Endothelial cell of umbilical vein (primary cell): ENCODE measurements around the gene SCN1B. TPM values are rescaled to one million over a fixed set of nuclear protein-coding genes. Genes with fewer than 3 reads are reported as not detected.

Source experiments
- BruUV-seq: library from RNA; stranded (reverse); fragments of 400-500 nt; replicated peaks from 2 replicates; lab custom pipeline; 2021; lab: Mats Ljungman, UMichigan
- CTCF ChIA-PET: fragments of 300-600, 350-600 bp; sonication (Branson Sonifier 250); formaldehyde crosslinking; loops from one replicate; lab custom pipeline; 2021; ENCODE audit warnings: antibody characterized with exemption, inconsistent platforms; lab: Charles Lee
- POLR2A ChIA-PET: fragments of 300-600, 350-600 bp; sonication (Branson Sonifier 250); formaldehyde crosslinking; loops from one replicate; lab custom pipeline; 2021; ENCODE audit warnings: antibody characterized with exemption, inconsistent platforms; lab: Charles Lee
- DNase-seq: peaks from one replicate; pipeline ENCODE4 v3.0.0-alpha.2; 2011; ENCODE audit warnings: low read depth, low spot score
- FAIRE-seq: peaks from 2 replicates; lab custom pipeline; 2011; peaks lifted over from hg19 to GRCh38; lab: Jason Lieb, UNC
- H2AFZ ChIP-seq: 2 replicates; pipeline ENCODE4 v1.6.0; 2012; ENCODE audit warnings: low read depth, low read length, control low read depth, inconsistent platforms
- H3K27ac ChIP-seq: 2 replicates; pipeline ENCODE4 v1.5.1; 2011; ENCODE audit warnings: low read depth, mild to moderate bottlenecking, control low read depth, low read length, moderate library complexity; ENCODE audit not compliant: insufficient read depth
- H3K27me3 ChIP-seq, 2 experiments: 2 replicates each; pipeline versions ENCODE4 v1.6.0 to v1.6.1; 2011; ENCODE audit warnings: low read length in 2 of 2, mixed read lengths in 1 of 2; ENCODE audit not compliant: control insufficient read depth in 2 of 2, insufficient read depth in 2 of 2
- H3K36me3 ChIP-seq, 2 experiments: 2 replicates in 1 of 2; 3 replicates in 1 of 2; pipeline ENCODE4 v1.5.1; 2011; ENCODE audit warnings: low read length in 2 of 2, mild to moderate bottlenecking in 1 of 2, moderate library complexity in 1 of 2; ENCODE audit not compliant: control insufficient read depth in 2 of 2, insufficient read depth in 2 of 2; ENCODE audit errors: extremely low read depth in 1 of 2
- H3K4me1 ChIP-seq: 3 replicates; pipeline ENCODE4 v1.5.1; 2011; ENCODE audit warnings: mild to moderate bottlenecking, low read length; ENCODE audit not compliant: control insufficient read depth, insufficient read depth; ENCODE audit errors: extremely low read depth
- H3K4me2 ChIP-seq: 2 replicates; pipeline ENCODE4 v1.6.1; 2011; ENCODE audit warnings: low read length, control low read depth, mixed read lengths; ENCODE audit not compliant: insufficient read depth
- H3K4me3 ChIP-seq, 3 experiments: fragments of 200-600 bp in 1 of 3; sonication (generic), shearing (Covaris generic) in 1 of 3; replicated peaks in 1 of 3; 2 replicates each; pipeline ENCODE4 v1.5.1; 2011 to 2016; ENCODE audit warnings: control low read depth in 3 of 3, low read length in 3 of 3, mild to moderate bottlenecking in 2 of 3, inconsistent platforms in 1 of 3, low read depth in 1 of 3, moderate library complexity in 1 of 3; ENCODE audit not compliant: insufficient read depth in 1 of 3
- H3K79me2 ChIP-seq: 2 replicates; pipeline ENCODE4 v1.6.0; 2012; ENCODE audit warnings: low read length, inconsistent platforms; ENCODE audit not compliant: control insufficient read depth, insufficient read depth
- H3K9ac ChIP-seq: replicated peaks from 2 replicates; pipeline ENCODE3; 2011; ENCODE audit warnings: low read length, control low read depth; ENCODE audit not compliant: insufficient read depth; ENCODE audit errors: extremely low read depth
- H3K9me1 ChIP-seq: replicated peaks from 3 replicates; pipeline ENCODE4 v1.6.0; 2011; ENCODE audit warnings: mild to moderate bottlenecking, low read length; ENCODE audit not compliant: control insufficient read depth, insufficient read depth; ENCODE audit errors: extremely low read depth
- H3K9me3 ChIP-seq: replicated peaks from 2 replicates; pipeline ENCODE4 v1.5.1; 2012; ENCODE audit warnings: low read length, inconsistent platforms; ENCODE audit not compliant: control insufficient read depth, insufficient read depth
- H4K20me1 ChIP-seq: replicated peaks from 2 replicates; pipeline ENCODE3; 2011; ENCODE audit warnings: mild to moderate bottlenecking, low read length; ENCODE audit not compliant: control insufficient read depth, insufficient read depth; ENCODE audit errors: extremely low read depth
- EZH2 ChIP-seq: IDR thresholded peaks from 2 replicates; pipeline ENCODE4 v1.6.1; 2012; ENCODE audit warnings: borderline replicate concordance, low read depth, mild to moderate bottlenecking, moderate library complexity, low read length, inconsistent platforms; ENCODE audit not compliant: severe bottlenecking
- FOS ChIP-seq: IDR thresholded peaks from 2 replicates; pipeline ENCODE4 v1.6.1; 2011; ENCODE audit warnings: mild to moderate bottlenecking, low read length, moderate library complexity, borderline replicate concordance; ENCODE audit not compliant: insufficient read depth
- GATA2 ChIP-seq: IDR thresholded peaks from 2 replicates; pipeline ENCODE4 v1.7.0; 2011; ENCODE audit warnings: low read depth, mild to moderate bottlenecking, moderate library complexity, mixed read lengths, low read length; ENCODE audit not compliant: insufficient read length, insufficient read depth
- JUN ChIP-seq: IDR thresholded peaks from 2 replicates; pipeline ENCODE4 v1.6.1; 2011; ENCODE audit warnings: borderline replicate concordance, low read depth; ENCODE audit not compliant: insufficient read length, insufficient read depth
- MAX ChIP-seq: IDR thresholded peaks from 2 replicates; pipeline ENCODE4 v1.6.1; 2011; ENCODE audit not compliant: insufficient read depth, insufficient read length
- MYC ChIP-seq: IDR thresholded peaks from one replicate; pipeline ENCODE4 v1.6.1; 2011; ENCODE audit warnings: mild to moderate bottlenecking, low read depth, low read length
- POLR2A ChIP-seq: IDR thresholded peaks from 2 replicates; pipeline ENCODE4 v1.6.1; 2012; ENCODE audit warnings: low read depth, mild to moderate bottlenecking, control low read depth, low read length
- POLR2AphosphoS5 ChIP-seq: IDR thresholded peaks from 2 replicates; pipeline ENCODE4 v1.6.1; 2012; ENCODE audit warnings: low read depth, mild to moderate bottlenecking, control low read depth, low read length, moderate library complexity; ENCODE audit not compliant: insufficient read depth
- dilution Hi-C: fragments of 300-500 bp; cut with MboI; formaldehyde crosslinking; loops from one replicate; pipeline ENCODE4 v1.15.0; 2019; ENCODE audit warnings: low sequenced_read_pairs; ENCODE audit not compliant: extremely low pct_ligation_motif_present
- intact Hi-C: fragments of 100-400 bp; cut with micrococcal nuclease; formaldehyde crosslinking; loops from one replicate; pipeline ENCODE4 v1.10.0; 2022
- polyA plus RNA-seq, 4 experiments: library from polyadenylated mRNA; depleted of rRNA in 3 of 4; stranded (reverse) in 3 of 4; unstranded in 1 of 4; fragments of >200 nt; gene quantifications; 2 replicates each; pipeline versions ENCODE4 v1.2.1 to v1.2.3, GENCODE V29; 2011 to 2012; ENCODE audit warnings: missing spikeins in 1 of 4
- total RNA-seq: library from RNA; stranded (reverse); gene quantifications from 2 replicates; pipeline ENCODE4 v1.2.3, GENCODE V29; 2021
- TF ChIP-seq, protein P1 (sequence below), 2 donors: IDR thresholded peaks; 1 replicate in 1 of 2; 2 replicates in 1 of 2; pipeline ENCODE4 v1.5.1; 2011; ENCODE audit warnings: low read length in 2 of 2, mild to moderate bottlenecking in 2 of 2, moderate library complexity in 2 of 2, control low read depth in 1 of 2, inconsistent platforms in 1 of 2, low read depth in 1 of 2; ENCODE audit not compliant: insufficient read depth in 1 of 2; ENCODE audit errors: extremely low read depth in 1 of 2

Gene SCN1B
- total and polyA plus RNA-seq, 2 donors (not counting 3 experiments of a cell fraction or from before 2014, with no cell fraction given) = 11.2 to 14.2 TPM

DNA sequence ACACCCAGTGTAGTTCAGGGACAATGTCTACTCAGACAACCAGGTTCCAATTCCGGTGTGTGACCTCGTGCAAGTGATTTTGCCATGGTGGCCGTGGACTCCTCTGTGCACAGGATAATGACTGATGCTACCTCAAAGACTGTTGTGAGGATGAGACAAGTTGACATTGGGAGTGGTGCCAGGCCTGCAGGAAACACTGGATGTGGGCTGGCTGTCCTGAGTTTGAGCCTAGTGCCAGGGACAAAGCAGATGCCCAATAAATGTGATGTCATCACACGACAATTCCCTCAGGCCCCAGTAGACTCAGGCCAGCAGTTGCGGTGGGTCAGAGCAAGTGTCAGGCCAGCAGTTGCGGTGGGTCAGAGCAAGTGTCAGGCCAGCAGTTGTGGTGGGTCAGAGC is 6.2 kb upstream of the SCN1B start:
- no TSS peak for BruUV-seq
- Histone ChIP-seq H3K4me3 (no peak overlapping the region), H2AFZ (no peak overlapping the region), H3K36me3 (peaks cover 9 to 68% of the 10 kb centered on the region in 2 experiments), H3K27ac (no peak overlapping the region), H3K4me1 (no peaks in the 10 kb centered on the region), H3K9me3 (no peaks in the 10 kb centered on the region), H3K27me3 (no peaks in the 10 kb centered on the region), H3K9ac (no peak overlapping the region), H3K4me2 (no peak overlapping the region), H3K79me2 (no peaks in the 10 kb centered on the region), H3K9me1 (no peaks in the 10 kb centered on the region), H4K20me1 (no peaks in the 10 kb centered on the region)
- FAIRE-seq (no peak), DNase-seq (no peak)
- dilution Hi-C loops = no loop called here
- CTCF ChIA-PET = no interaction called here
- intact Hi-C loops = no loop called here
- no peak for TF ChIP-seq MYC
- TF ChIP-seq FOS = no peak
- TF ChIP-seq EZH2 = no peak
- TF ChIP-seq MAX = no peak
- TF ChIP-seq JUN = no peak
- no peak for TF ChIP-seq GATA2
- TF ChIP-seq POLR2AphosphoS5 = no peak
- POLR2A ChIA-PET = no interaction called here

- intact Hi-C loops (no loop called here), dilution Hi-C loops (no loop called here)
- Histone ChIP-seq H2AFZ (no peak overlapping the region), H3K4me1 (peaks cover 2% of the 10 kb centered on the region), H3K9ac (no peak overlapping the region), H3K4me3 (no peak overlapping the region), H3K27ac (no peak overlapping the region), H3K27me3 (no peaks in the 10 kb centered on the region), H3K4me2 (no peak overlapping the region), H3K79me2 (no peaks in the 10 kb centered on the region), H3K9me3 (no peaks in the 10 kb centered on the region), H4K20me1 (no peaks in the 10 kb centered on the region), H3K36me3 (peaks cover 3 to 54% of the 10 kb centered on the region in 2 experiments), H3K9me1 (no peaks in the 10 kb centered on the region)
- CTCF ChIA-PET = interaction anchor here (0.6 to 2.0 kb wide), 6 partner anchors 9 to 185 kb away, joined by 3 to 8 read pairs (median 4); no protein-coding TSS in a partner anchor
- TF ChIP-seq FOS = no peak
- TF ChIP-seq JUN = no peak
- TF ChIP-seq POLR2A = no peak
- no peak for TF ChIP-seq MAX
- no peak for TF ChIP-seq EZH2
- no peak for TF ChIP-seq GATA2
- no peak for TF ChIP-seq POLR2AphosphoS5
- TF ChIP-seq, protein P1, sequence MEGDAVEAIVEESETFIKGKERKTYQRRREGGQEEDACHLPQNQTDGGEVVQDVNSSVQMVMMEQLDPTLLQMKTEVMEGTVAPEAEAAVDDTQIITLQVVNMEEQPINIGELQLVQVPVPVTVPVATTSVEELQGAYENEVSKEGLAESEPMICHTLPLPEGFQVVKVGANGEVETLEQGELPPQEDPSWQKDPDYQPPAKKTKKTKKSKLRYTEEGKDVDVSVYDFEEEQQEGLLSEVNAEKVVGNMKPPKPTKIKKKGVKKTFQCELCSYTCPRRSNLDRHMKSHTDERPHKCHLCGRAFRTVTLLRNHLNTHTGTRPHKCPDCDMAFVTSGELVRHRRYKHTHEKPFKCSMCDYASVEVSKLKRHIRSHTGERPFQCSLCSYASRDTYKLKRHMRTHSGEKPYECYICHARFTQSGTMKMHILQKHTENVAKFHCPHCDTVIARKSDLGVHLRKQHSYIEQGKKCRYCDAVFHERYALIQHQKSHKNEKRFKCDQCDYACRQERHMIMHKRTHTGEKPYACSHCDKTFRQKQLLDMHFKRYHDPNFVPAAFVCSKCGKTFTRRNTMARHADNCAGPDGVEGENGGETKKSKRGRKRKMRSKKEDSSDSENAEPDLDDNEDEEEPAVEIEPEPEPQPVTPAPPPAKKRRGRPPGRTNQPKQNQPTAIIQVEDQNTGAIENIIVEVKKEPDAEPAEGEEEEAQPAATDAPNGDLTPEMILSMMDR (IDR thresholded peaks at IDR 0.05; ENCODE audit: extremely low read depth in 1 of 2, insufficient read depth in 1 of 2, low read depth in 1 of 2, low read length in 2 of 2) = no peak
- no peak for TF ChIP-seq MYC
- DNase-seq (no peak), FAIRE-seq (no peak)
- BruUV-seq = no TSS peak
- POLR2A ChIA-PET = no interaction called here
These were observed 4.3 kb upstream of the SCN1B start for GRCh38 chr19:35025969-35026368.
